DMS153 treated with DMSO at 0.1 percent for 48 hours (cell line): ENCODE data around the gene TSTD1.
"Not testable (repeated sequence)": the region's sequence is repeated elsewhere in the genome, so short reads cannot be mapped to it uniquely, and the experiment has no call there.

Source experiments
- DNase-seq: peaks from one replicate; lab custom pipeline; 2025; ENCODE audit not compliant: unreplicated experiment; lab: John Stamatoyannopoulos, UW

The TSTD1 gene

DNA sequence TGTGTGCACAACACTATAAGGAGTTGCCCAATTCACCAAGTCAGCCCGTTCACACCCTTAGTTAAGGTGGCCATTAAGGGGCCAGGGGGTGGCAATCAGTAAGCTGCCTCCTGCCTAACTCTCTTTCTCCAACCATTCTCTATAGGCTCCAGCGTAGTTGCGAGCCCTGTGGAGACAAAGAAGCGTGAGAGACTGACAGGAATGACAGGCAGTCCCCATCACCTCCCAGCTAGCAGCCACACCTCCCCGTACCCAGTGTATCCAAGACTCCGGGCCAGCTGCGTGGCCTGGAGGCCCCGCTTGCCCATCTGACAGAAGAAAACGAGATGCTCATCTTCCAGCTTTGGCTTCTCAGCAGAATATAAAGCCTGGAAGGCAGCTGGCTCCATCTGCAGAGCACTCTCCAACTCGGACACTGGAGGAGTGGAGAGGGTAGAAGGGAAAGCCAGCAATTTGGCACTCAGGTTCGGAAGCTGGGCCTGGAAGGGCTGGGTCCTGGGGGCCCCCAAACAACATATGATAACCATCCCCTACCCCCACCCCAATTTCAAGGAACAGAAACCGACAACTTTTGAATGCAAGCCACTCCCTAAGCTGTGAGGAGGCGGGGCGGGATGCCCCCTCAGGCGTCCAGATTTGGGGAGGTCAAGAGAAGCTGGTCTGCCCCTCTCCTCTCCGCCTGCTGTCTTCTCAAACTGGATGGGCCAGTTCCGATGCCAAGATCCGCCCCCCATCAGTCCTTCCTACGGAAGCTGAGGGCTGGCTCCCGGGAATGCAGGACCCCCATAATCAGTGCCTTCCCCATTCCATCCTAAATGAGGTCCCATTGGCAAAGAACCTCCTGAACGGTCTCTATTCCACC is 872 bp downstream of the TSTD1 start:
- no peak for DNase-seq

DNA sequence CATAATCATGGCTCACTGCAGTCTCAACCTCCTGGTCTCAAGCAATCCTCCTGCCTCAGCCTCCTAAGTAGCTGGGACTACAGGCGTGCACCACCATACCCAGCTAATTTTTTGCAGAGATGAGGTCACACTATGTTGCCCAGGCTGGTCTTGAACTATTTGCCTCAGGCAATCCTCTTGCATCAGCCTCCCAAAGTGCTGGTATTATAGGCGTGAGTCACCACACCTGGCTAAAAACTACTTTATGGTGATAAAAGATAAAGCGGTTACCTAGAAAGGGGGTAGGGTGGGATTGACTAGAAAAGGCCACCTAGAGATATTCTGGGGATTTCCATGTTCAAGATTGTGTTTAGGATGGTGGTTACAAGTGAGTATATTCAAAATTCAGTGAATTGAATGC is 5.0 kb downstream of the TSTD1 start:
- no peak for DNase-seq

DNA sequence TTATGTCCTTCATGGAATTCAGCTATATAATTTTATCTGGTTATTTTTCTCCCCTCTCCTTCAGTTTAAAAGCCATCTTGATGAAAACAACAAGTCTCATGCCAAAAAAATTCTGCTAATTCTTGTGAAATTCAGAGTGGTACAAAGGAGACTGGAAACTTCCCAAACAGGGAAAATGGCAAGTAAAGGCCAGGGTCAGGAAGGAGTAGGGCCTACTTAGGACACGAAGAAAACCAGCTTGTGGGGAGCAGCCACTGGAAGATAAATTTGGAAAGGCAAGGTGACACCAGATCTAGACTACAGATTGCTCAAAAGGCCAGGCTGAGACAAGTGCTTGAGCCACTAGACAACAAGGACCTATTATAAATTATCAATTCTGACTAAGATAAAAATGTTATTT is 6.4 kb downstream of the TSTD1 start:
- no peak for DNase-seq

GRCh38 chr1:161031874-161032273 is 6.9 kb downstream of the TSTD1 start:
- no peak for DNase-seq

- not testable (repeated sequence) for DNase-seq
Observed at GRCh38 chr1:161029466-161029865, 9.3 kb downstream of the TSTD1 start.

DNA sequence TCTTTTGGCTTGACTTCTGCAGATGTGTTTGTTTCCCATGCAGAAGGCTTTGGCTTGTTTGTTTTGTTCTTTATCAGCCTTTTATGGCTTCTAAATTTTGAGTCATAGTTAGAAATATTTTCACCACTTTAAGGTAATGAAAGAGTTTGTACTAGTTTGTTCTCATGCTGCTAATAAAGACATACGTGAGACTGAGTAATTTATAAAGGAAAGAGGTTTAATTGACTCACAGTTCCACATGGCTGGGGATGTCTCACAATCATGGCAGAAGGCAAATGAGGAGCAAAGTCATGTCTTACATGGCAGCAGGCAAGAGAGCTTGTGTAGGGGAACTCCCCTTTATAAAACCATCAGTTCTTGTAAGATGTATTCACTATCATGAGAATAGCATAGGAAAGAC is 11.8 kb downstream of the TSTD1 start:
- not testable (repeated sequence) for DNase-seq

GRCh38 chr1:161022432-161022831 is 16.3 kb downstream of the TSTD1 start:
- not testable (repeated sequence) for DNase-seq

DNA sequence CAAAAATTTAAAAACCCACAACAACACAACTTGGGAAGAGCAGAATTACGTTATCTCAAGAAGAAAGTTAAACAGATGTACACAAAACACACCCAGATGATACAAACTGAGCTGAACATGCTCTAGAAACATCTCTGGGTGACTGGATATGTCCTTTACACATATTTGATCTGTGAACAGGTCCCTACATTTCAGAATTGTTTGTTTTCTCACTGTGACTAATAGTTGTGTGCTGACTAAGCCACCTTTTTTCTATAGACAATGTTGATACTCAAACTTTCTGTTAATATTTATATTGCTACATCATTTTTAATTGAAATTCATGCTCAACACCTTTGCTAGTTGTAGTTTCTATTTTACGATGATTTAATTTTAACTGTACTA is 16.8 kb downstream of the TSTD1 start:
- no peak for DNase-seq

- peak; percentile 100 for DNase-seq
Observed at GRCh38 chr1:161021165-161021969, 17.4 kb downstream of the TSTD1 start.

- DNase-seq, result peak; percentile 91
Observed at GRCh38 chr1:161020509-161021164, 18.1 kb downstream of the TSTD1 start, which contains the start of gene F11R. Gene F11R, minus strand, starts transcription at chr1:161021152. Its CDS starts 79 bp downstream, at chr1:161021073.

GRCh38 chr1:161019751-161020495 is 18.8 kb downstream of the TSTD1 start:
- peak; percentile 82 for DNase-seq

DNA sequence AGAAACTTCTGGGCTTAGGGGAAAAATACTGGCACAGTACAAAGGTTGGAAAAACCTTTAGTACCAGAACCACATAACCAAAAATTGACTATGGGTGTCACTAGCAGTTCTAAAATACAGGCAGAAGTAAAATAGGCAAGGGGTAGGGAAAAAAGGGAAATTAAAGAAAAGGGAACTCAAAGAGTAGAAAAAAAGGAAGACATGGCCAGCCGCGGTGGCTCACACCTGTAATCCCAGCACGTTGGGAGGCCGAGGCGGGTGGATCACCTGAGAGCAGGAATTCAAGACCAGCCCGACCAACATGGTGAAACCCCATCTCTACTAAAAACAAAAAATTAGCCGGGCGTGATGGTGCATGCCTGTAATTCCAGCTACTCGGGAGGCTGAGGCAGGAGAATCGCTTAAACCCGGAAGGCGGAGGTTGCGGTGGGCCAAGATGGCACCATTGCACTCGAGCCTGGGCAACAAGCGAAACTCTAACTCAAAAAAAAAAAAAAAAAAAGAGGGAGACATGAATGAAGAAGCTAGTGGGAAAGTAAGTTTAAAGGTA is 19.6 kb downstream of the TSTD1 start:
- DNase-seq, result not testable (repeated sequence)

DNA sequence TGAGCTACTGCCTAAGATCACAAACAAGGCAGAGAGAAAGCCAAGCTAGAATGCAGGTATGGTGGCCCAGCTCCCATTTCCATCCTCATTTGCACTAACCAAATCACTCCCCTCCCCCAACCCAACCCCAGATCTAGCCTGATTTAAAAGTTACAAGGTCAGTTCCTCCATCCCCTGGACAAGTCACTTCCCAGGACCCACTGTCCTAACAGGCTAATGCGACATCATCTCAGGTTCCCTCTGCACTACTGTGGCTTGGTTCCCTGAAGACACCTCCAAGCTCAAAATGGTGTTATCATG is 20.2 kb downstream of the TSTD1 start:
- DNase-seq, result no peak

- DNase-seq, result no peak
Observed at GRCh38 chr1:161017756-161018630, 20.8 kb downstream of the TSTD1 start.

DNA sequence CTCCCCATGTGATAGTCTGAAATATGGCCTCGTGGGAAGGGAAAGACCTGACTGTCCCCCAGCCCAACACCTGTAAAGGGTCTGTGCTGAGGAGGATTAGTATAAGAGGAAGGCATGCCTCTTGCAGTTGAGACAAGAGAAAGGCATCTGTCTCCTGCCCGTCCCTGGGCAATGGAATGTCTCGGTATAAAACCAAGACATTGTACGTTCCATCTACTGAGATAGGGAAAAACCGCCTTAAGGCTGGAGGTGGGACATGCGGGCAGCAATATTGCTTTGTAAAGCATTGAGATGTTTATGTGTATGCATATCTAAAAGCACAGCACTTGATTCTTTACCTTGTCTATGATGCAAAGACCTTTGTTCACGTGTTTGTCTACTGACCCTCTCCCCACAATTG is 21.6 kb downstream of the TSTD1 start:
- DNase-seq, result not testable (repeated sequence)

GRCh38 chr1:161016683-161017082 is 22.1 kb downstream of the TSTD1 start:
- not testable (repeated sequence) for DNase-seq

GRCh38 chr1:161013488-161014230 is 25.1 kb downstream of the TSTD1 start:
- DNase-seq, result peak; percentile 66

DNA sequence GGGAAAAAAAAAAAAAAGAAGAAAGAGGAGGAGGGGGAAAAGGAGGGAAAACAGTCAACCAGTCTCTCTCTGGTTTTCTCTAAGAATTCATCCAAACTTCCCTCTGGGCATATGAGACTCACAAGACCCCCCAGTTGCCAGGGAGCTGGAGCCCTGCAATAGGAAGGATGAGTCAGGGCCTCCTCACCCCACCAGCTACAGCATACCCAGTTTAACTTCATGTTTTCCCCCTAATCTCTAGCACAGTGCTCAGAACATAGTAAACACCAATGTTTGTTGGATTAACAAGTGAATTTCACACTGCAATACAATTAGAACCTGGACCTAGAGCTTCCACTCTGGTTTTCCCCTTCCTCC is 25.7 kb downstream of the TSTD1 start:
- no peak for DNase-seq

DNA sequence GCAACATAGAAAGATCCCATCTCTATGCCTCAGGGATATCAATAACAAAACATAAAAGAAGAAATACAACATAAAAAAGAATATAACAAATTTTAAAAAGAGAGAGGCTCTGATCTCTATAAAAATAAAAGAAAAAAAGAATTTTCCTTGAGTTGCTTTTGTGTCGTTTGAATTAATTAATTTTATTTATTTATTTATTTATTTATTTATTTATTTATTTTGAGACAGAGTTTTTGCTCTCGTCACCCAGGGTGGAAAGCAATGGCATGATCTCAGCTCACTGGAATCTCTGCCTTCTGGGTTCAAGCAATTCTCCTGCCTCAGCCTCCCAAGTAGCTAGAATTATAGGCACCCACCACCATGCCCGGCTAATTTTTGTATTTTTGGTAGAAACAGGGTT is 26.3 kb downstream of the TSTD1 start:
- no peak for DNase-seq
